K562 (cell line): ENCODE data around the gene CPVL.

Experiments used
- ELF4 ChIP-seq: fragments of 450-650 bp; formaldehyde crosslinking; IDR thresholded peaks from 2 replicates; pipeline ENCODE4 v1.4.0; 2022; ENCODE audit warnings: missing genetic modification characterization
- MAX ChIP-seq: sonication (generic); formaldehyde crosslinking; IDR thresholded peaks from 2 replicates; pipeline ENCODE4 v1.9.0; 2022; ENCODE audit warnings: mild to moderate bottlenecking, missing genetic modification reagents
- SIN3A ChIP-seq, 2 experiments: fragments of 150-350 bp in 1 of 2; IDR thresholded peaks; 2 replicates each; pipeline ENCODE4 v1.6.1; 2011 to 2016; ENCODE audit warnings: borderline replicate concordance in 2 of 2, low read depth in 2 of 2, low read length in 2 of 2, mild to moderate bottlenecking in 2 of 2, moderate library complexity in 2 of 2; ENCODE audit not compliant: control insufficient read depth in 1 of 2
- STAT6 ChIP-seq: sonication (generic); formaldehyde crosslinking; IDR thresholded peaks from 2 replicates; pipeline ENCODE4 v1.8.1; 2023; ENCODE audit warnings: mild to moderate bottlenecking, missing genetic modification reagents
- ZSCAN32 ChIP-seq: fragments of 450-650 bp; formaldehyde crosslinking; IDR thresholded peaks from 2 replicates; pipeline ENCODE4 v1.4.0; 2020; ENCODE audit warnings: mild to moderate bottlenecking, moderate library complexity
- TF ChIP-seq, protein P1 (sequence below), 3 experiments: IDR thresholded peaks in 2 of 3; conservative IDR thresholded peaks in 1 of 3; 2 replicates each; pipeline ENCODE4 v1.5.1; 2011 to 2012; ENCODE audit warnings: low read length in 3 of 3, mild to moderate bottlenecking in 3 of 3, control low read depth in 2 of 3, improper control_type of control experiment in 1 of 3, inconsistent platforms in 1 of 3, low read depth in 1 of 3, mixed read lengths in 1 of 3, moderate library complexity in 1 of 3; ENCODE audit not compliant: insufficient read depth in 2 of 3
- TF ChIP-seq, protein P2 (sequence below): sonication (generic); formaldehyde crosslinking; IDR thresholded peaks from 2 replicates; pipeline ENCODE4 v1.8.1; 2023; ENCODE audit warnings: mild to moderate bottlenecking, missing genetic modification reagents, moderate library complexity

DNA sequence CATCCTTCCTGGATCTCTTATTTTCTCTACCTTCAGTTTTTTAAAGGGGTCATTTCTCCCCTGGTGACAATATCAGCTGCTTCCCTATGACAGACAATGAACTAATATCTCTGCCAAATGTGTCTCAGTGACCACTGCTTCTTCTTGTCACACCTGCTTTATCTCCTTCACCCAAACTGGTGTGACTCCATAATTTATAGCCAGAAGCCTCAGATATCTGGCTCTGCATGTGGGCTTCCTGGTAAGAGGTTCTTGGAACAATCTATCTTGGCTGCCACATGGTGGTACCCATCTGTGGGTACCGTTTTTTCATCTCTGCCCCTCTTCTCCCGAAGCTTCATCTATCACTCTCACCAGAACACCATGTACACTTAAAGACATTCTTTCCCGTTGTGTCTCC lies 37.0 kb downstream of the CPVL start:
- no peak for TF ChIP-seq STAT6 (CRISPR knock-in tag)
- no peak for TF ChIP-seq MAX (CRISPR knock-in tag)
- TF ChIP-seq, protein P1, sequence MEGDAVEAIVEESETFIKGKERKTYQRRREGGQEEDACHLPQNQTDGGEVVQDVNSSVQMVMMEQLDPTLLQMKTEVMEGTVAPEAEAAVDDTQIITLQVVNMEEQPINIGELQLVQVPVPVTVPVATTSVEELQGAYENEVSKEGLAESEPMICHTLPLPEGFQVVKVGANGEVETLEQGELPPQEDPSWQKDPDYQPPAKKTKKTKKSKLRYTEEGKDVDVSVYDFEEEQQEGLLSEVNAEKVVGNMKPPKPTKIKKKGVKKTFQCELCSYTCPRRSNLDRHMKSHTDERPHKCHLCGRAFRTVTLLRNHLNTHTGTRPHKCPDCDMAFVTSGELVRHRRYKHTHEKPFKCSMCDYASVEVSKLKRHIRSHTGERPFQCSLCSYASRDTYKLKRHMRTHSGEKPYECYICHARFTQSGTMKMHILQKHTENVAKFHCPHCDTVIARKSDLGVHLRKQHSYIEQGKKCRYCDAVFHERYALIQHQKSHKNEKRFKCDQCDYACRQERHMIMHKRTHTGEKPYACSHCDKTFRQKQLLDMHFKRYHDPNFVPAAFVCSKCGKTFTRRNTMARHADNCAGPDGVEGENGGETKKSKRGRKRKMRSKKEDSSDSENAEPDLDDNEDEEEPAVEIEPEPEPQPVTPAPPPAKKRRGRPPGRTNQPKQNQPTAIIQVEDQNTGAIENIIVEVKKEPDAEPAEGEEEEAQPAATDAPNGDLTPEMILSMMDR (IDR thresholded peaks at IDR 0.05 in 2 of 3, conservative IDR thresholded peaks at IDR 0.05 in 1 of 3; ENCODE audit: insufficient read depth in 2 of 3, low read depth in 1 of 3, low read length in 3 of 3) = no peak
- TF ChIP-seq, protein P2, sequence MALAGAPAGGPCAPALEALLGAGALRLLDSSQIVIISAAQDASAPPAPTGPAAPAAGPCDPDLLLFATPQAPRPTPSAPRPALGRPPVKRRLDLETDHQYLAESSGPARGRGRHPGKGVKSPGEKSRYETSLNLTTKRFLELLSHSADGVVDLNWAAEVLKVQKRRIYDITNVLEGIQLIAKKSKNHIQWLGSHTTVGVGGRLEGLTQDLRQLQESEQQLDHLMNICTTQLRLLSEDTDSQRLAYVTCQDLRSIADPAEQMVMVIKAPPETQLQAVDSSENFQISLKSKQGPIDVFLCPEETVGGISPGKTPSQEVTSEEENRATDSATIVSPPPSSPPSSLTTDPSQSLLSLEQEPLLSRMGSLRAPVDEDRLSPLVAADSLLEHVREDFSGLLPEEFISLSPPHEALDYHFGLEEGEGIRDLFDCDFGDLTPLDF (CRISPR knock-in tag) = no peak
- TF ChIP-seq ZSCAN32 (CRISPR knock-in tag) = no peak
- no peak for TF ChIP-seq ELF4 (CRISPR knock-in tag)
- TF ChIP-seq SIN3A (IDR thresholded peaks at IDR 0.05; ENCODE audit: borderline replicate concordance in 2 of 2, control insufficient read depth in 1 of 2, low read depth in 2 of 2, low read length in 2 of 2) = no peak
